GM18520 (cell line): ENCODE results near the gene EAF1.
"Not testable (repeated sequence)": the region's sequence is repeated elsewhere in the genome, so short reads cannot be mapped to it uniquely, and the experiment has no call there.

ENCODE experiments used
- ATAC-seq: cut with Tn5 transposase; IDR thresholded peaks from one replicate; pipeline ENCODE4 v1.9.1; 2021; ENCODE audit not compliant: unreplicated experiment

Gene EAF1

DNA sequence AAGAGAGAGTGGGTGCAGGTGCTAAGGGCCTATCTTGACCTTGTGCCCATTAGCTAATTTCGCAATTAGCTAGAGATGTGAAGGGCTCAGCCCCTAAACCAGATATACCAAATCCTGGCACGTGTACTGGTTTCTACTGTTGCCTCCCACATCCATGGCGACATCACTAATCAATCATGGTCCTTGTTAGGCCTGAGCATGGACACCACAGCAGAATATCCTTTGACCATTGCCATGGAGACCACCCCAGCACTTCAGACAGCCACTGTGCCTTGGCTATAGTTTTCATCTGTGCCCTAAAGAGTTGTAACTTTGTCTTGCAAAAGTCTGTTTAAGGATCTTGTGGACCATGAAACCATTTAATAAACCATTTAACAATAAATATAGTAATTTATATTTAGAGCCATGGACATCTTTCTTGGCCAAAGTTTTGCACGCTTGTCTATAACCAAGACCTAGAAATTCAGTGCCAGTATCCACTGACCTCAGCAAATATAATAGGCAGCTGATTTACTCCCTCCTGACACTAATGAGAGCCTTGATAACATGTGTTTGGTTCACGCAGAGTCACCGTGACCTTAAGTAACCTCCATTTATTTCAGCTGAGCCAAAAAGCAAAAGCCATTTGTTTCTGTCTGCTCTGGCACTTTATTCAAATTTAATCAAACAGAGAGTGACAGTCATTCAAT, 50.7 kb downstream of the EAF1 start:
- ATAC-seq, result no peak

DNA sequence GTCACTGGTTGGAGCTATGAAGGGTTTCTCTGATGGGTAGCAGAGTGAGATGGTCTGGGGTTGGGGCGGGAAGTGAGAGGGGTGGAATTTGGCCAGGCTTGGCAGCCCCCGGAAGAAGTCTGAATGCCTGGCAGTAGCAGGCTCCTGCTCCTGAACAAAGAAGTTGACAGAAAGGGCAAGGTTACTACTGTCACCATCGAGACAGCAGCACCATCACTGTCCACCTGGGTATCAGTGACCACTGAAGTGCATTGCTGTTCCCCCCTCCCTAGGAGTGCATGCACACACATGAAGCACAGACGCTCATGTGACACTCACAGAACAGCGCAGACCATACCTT, 51.2 kb downstream of the EAF1 start:
- no peak for ATAC-seq

DNA sequence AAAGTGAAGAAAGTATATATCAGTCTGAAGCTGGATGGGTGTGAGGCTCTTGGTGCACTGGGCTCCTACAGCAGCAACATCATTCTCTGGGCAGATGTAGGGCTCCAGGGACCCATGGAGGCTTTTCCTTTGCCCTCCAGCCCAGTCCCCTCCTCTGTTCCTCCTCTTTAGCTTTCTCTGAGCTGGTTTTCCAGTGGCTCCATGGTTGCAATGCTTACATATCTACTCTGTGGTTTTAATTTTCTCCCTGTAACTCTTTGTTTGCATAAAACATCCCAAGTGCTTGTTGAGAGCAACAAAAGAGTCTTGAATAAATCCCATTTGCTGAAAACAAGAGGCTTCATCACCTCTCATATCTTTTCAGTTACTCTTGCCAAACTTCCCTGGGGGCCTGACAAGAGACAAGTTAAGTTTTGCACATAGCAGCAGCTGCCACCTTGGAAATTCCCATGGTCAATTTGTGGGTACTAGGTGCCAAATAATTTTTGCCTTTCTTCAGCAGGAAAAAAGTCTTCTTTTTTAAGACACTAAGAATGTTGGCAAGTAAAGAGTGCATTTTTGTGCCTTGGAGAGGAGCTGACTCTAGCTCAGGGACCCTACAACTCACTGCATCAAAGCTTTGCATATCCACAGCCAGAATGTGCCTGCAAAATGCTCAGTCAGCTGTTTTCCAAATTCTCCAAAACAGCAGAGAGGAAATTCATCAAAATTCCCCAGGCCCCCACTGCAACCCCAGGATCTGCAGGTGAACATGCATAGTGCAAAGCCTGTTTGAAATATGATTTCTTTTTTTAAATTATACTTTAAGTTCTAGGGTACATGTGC, 52.2 kb downstream of the EAF1 start:
- no peak for ATAC-seq

DNA sequence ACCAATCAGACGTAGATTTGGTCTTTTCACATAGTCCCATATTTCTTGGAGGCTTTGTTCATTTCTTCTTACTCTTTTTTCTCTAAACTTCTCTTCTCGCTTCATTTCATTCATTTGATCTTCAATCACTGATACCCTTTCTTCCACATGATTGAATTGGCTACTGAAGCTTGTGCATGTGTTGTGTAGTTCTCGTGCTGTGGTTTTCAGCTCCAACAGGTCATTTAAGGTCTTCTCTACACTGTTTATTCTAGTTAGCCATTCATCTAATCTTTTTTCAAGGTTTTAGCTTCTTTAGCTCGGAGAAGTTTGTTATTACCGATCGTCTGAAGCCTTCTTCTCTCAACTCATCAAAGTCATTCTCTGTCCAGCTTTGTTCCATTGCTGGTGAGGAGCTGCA, 57.2 kb downstream of the EAF1 start:
- ATAC-seq, result not testable (repeated sequence)

DNA sequence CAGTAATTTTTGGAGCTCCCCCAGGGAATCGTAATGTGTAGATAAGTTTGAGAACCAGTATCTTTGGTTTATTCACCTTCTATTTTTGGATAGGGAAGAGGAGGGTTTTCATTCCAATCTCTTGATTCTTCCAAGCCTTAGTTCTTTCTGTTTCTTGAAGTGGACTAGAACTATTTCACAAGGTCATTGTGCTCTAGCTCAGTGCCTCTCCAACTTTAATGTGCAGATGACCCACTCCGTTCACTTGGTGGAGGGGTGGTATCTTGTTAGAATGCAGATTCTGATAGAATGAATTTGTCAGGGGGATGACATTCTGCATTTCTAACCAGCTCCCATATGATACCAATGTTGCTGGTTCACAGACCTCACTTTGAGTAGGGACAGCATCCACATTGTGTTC, 58.6 kb downstream of the EAF1 start:
- no peak for ATAC-seq

DNA sequence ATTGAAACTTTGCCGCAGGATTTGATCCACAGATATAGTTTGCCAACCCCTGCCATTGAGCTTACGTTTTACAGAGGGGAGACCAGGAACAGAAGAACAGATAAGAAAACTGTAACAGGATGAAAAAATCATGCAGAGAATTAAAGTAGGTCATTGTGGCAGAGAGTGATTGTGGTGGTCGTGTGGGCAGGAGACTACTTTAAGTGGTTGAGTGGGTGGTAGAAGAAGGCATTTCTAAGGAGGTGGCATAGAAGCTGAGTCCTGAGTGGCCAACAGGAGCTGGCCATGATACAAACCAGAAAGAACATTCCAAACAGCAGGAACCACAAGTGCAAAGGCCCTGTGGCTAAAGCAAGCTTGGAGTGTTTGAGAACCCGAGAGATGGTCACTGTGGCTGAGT, 59.6 kb downstream of the EAF1 start:
- ATAC-seq, result no peak

DNA sequence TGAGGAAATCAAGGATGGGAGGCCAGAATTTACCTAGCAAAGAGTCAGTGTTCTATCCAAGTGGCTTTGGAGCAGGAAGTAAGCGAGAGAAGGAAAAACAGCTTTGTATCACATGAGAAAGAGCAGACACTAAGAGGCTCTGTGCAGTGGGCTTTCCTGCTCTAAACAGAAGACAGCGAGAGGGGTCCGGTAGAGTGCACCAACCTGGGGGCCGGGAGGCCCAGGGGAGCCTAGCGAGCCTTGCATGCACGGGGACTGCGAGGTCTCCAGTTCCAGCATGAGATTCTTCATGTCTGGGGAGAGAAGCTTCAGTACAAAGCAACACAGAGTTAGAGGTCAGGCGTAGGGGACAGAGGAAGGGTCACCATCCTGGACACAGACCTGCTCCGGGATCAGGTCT, 60.6 kb downstream of the EAF1 start:
- ATAC-seq, result no peak

DNA sequence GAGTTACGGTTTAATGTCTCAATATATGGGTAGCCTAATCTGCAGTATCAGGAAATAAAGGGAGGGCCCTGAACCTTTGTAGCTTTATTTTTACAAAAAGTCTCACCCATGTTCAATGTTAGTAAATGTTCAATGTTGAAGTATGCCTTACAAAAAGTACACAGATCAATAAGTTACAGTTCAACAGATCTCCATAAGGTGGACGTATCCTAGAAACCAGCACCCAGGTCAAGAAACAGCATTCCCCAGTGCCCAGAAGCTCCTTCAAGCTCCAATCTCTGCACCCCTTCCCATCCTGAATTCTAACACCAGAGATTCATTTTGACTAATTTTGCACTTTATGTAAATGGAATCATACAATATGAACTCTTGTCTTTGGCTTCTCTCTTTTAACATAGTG, 62.8 kb downstream of the EAF1 start:
- ATAC-seq, result no peak

DNA sequence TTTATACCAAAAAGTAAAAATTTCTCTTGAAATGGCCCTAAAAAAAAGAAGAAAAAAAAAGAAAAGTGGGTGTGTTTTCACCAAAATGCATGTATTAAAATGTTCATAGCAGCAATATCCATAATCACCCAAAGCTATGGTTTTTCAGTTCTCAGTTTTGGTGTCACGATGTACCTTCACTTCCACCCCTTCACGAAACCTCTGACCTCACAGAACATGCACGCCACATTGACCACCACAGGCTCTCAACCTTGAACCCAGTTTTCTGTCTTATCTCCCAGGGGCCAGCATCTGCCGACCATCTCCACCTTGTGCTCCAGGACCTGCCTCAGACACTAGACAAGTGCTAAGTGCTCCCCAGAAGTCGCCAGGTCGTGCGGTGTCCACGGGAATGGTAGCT, 63.7 kb downstream of the EAF1 start:
- ATAC-seq, result no peak
